ENCODE data around the gene PPFIA2. TPM values are rescaled to one million over a fixed set of nuclear protein-coding genes. Genes with fewer than 3 reads are reported as not detected.

The PPFIA2 gene
- not detected for polyA plus RNA-seq (2012; ENCODE audit: insufficient read depth, insufficient read length)

GRCh38 chr12:81759190-81760051 is at the start of gene PPFIA2:
PPFIA2 (minus strand) TSS chr12:81759350.
- no peak within 1 kb of the TSS for H3K4me3 ChIP-seq (ENCODE audit: low read length)
- no peak for DNase-seq (ENCODE audit: low read depth, low spot score)

GRCh38 chr12:81800298-81801148 is 41.4 kb upstream of the PPFIA2 start:
- H3K4me3 ChIP-seq (ENCODE audit: low read length), result no peak overlapping the region
- no peak for DNase-seq (ENCODE audit: low read depth, low spot score)

- no peak for DNase-seq (ENCODE audit: low read depth, low spot score)
- H3K4me3 ChIP-seq (ENCODE audit: low read length), result no peak overlapping the region
Observed at GRCh38 chr12:81798294-81798693, 39.1 kb upstream of the PPFIA2 start.

GRCh38 chr12:81797100-81797499 is 38.0 kb upstream of the PPFIA2 start:
- peak; percentile 10 for DNase-seq (ENCODE audit: low read depth, low spot score)
- no peak overlapping the region for H3K4me3 ChIP-seq (ENCODE audit: low read length)

GRCh38 chr12:81792666-81793065 is 33.5 kb upstream of the PPFIA2 start:
- no peak for DNase-seq (ENCODE audit: low read depth, low spot score)
- no peak overlapping the region for H3K4me3 ChIP-seq (ENCODE audit: low read length)

GRCh38 chr12:81779216-81779615 is 20.1 kb upstream of the PPFIA2 start:
- no peak overlapping the region for H3K4me3 ChIP-seq (ENCODE audit: low read length)

GRCh38 chr12:81778719-81779118 is 19.6 kb upstream of the PPFIA2 start:
- H3K4me3 ChIP-seq (ENCODE audit: low read length), result no peak overlapping the region
- DNase-seq (ENCODE audit: low read depth, low spot score), result no peak

More at GRCh38 chr12:81779216-81779615, 20.1 kb upstream of the PPFIA2 start:
- DNase-seq (ENCODE audit: low read depth, low spot score), result no peak

GRCh38 chr12:81758421-81759189 is 545 bp downstream of the PPFIA2 start:
- H3K4me3 ChIP-seq (ENCODE audit: low read length), result no peak overlapping the region
- no peak for DNase-seq (ENCODE audit: low read depth, low spot score)

GRCh38 chr12:81757731-81758365 is 1.3 kb downstream of the PPFIA2 start:
- H3K4me3 ChIP-seq (ENCODE audit: low read length), result no peak overlapping the region
- DNase-seq (ENCODE audit: low read depth, low spot score), result no peak

GRCh38 chr12:81729781-81730180 is 29.4 kb downstream of the PPFIA2 start:
- no peak for DNase-seq (ENCODE audit: low read depth, low spot score)
- H3K4me3 ChIP-seq (ENCODE audit: low read length), result no peak overlapping the region

GRCh38 chr12:81727391-81727790 is 31.8 kb downstream of the PPFIA2 start:
- H3K4me3 ChIP-seq (ENCODE audit: low read length), result no peak overlapping the region
- DNase-seq (ENCODE audit: low read depth, low spot score), result no peak

- DNase-seq (ENCODE audit: low read depth, low spot score), result no peak
- no peak overlapping the region for H3K4me3 ChIP-seq (ENCODE audit: low read length)
Observed at GRCh38 chr12:81726634-81727033, 32.5 kb downstream of the PPFIA2 start.

- H3K4me3 ChIP-seq (ENCODE audit: low read length), result no peak overlapping the region
- DNase-seq (ENCODE audit: low read depth, low spot score), result no peak
Observed at GRCh38 chr12:81723361-81723760, 35.8 kb downstream of the PPFIA2 start.

- no peak for DNase-seq (ENCODE audit: low read depth, low spot score)
- no peak overlapping the region for H3K4me3 ChIP-seq (ENCODE audit: low read length)
Observed at GRCh38 chr12:81722004-81722403, 37.1 kb downstream of the PPFIA2 start.

GRCh38 chr12:81718616-81719015 is 40.5 kb downstream of the PPFIA2 start:
- no peak for DNase-seq (ENCODE audit: low read depth, low spot score)
- H3K4me3 ChIP-seq (ENCODE audit: low read length), result no peak overlapping the region

GRCh38 chr12:81712536-81712935 is 46.6 kb downstream of the PPFIA2 start:
- H3K4me3 ChIP-seq (ENCODE audit: low read length), result no peak overlapping the region
- no peak for DNase-seq (ENCODE audit: low read depth, low spot score)

GRCh38 chr12:81705586-81705985 is 53.6 kb downstream of the PPFIA2 start:
- no peak overlapping the region for H3K4me3 ChIP-seq (ENCODE audit: low read length)
- no peak for DNase-seq (ENCODE audit: low read depth, low spot score)

- no peak overlapping the region for H3K4me3 ChIP-seq (ENCODE audit: low read length)
- DNase-seq (ENCODE audit: low read depth, low spot score), result no peak
Observed at GRCh38 chr12:81699551-81699950, 59.6 kb downstream of the PPFIA2 start.

GRCh38 chr12:81692008-81692407 is 67.1 kb downstream of the PPFIA2 start:
- DNase-seq (ENCODE audit: low read depth, low spot score), result no peak
- H3K4me3 ChIP-seq (ENCODE audit: low read length), result no peak overlapping the region
